ENCODE data around the gene DNAH11. TPM values are rescaled to one million over a fixed set of nuclear protein-coding genes. Genes with fewer than 3 reads are reported as not detected.

The DNAH11 gene
- total RNA-seq, 6 experiments from 2014 or later: 0.17 to 5.5 (median 1.2) TPM

DNA sequence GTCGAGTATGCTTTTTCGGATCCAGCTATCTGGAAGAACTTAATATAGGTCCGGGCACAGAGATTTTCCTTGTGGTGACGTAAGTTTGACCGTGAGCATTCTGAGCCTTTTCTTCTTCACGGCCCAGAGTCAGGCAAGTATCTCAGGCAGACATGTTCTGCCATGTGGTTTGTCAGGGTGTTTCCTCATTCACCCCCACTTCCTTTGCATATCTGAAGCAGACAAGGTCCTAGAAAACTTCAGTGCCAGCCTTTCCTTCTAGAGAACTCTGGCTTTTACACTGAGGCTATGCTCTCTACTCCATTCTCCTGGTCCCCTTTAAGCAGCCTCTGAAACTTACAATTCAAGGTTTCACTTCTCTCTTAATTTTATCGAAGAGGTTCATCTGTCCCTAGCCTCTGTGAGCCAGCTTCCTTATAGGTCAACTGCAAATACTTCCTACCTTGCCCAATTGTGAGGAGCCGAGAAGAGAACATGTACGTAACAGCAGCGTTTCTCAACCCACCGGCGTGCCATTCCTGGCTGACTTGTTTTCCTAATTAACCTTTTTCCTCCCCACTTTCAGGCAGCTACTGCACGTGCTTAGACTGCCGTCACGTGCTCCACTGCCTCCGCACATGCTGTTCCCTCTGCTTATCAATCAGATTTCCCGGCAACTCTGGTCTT, 355.6 kb downstream of the DNAH11 start:
- Histone ChIP-seq H3K4me3 (no peak overlapping the region), H3K27ac (no peak overlapping the region), H3K9me3 (no peaks in the 10 kb centered on the region), H3K27me3 (no peaks in the 10 kb centered on the region), H3K4me1 (no peaks in the 10 kb centered on the region), H3K36me3 (no peaks in the 10 kb centered on the region)
- no peak for DNase-seq
- intact Hi-C loops (cut with DNase I): no loop called here
- TF ChIP-seq CTCF (IDR thresholded peaks at IDR 0.05) (no peak), POLR2A (IDR thresholded peaks at IDR 0.05) (no peak)
- peak in 3 of 4 donors; percentile 30 to 72 (median 50) for ATAC-seq
- 77% methylated on average over 16 of the region's 17 CpGs for WGBS (ENCODE audit: insufficient coverage, low coverage, low lambda C conversion rate, missing lambda C conversion rate)

GRCh38 chr7:21902240-21902639, 359.4 kb downstream of the DNAH11 start:
- intact Hi-C loops (cut with DNase I): no loop called here
- no peak for ATAC-seq
- WGBS (ENCODE audit: insufficient coverage, low coverage, low lambda C conversion rate, missing lambda C conversion rate): 88% methylated on average over 5 of the region's 5 CpGs
- DNase-seq: no peak
- TF ChIP-seq CTCF (IDR thresholded peaks at IDR 0.05) (no peak), POLR2A (IDR thresholded peaks at IDR 0.05) (no peak)
- H3K9me3 ChIP-seq: no peaks in the 10 kb centered on the region
- H3K27me3 ChIP-seq: no peaks in the 10 kb centered on the region
- no peaks in the 10 kb centered on the region for H3K4me1 ChIP-seq
- no peak overlapping the region for H3K4me3 ChIP-seq
- H3K36me3 ChIP-seq: peaks cover 0 to 12% (median 3%) of the 10 kb centered on the region in 4 donors
- H3K27ac ChIP-seq: no peak overlapping the region

DNA sequence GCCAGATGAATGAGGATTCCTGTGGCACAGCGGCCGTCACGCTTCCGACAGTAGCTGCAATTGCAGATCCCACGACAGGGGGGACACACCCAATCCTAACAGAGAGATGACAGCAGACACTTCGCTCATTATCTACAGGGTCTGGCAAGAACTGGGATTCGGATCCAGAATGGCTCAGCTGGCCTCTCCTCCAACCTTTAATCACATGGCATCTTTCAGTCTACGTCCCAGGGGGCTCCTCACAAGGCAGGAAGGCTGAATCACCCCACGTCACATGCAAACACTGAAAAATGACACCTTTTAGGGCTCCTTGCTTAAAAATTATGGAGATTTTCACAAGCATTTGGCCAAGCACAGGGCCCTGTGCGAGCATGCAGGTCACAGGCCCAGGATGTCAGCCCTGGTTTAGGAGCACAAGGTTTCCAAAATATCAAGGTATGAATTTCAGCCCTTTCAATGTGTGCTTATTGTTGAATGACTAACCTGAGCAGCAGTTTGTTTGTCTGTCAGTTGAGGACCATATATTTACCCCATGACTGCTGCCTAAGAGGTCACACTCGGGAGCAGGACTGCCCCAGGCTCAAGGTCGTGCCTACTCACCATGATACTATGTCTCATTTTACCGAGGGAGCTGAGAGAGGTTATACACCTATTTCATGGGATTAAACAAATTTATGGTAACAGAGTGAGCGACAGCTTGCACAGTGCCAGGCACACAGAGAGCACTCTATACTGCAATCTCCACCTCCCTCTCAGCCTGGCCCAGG, 360.4 kb downstream of the DNAH11 start:
- Histone ChIP-seq H3K4me3 (no peak overlapping the region), H3K36me3 (peaks cover 0 to 17% (median 6%) of the 10 kb centered on the region in 4 donors), H3K27ac (no peak overlapping the region), H3K4me1 (no peaks in the 10 kb centered on the region), H3K27me3 (no peaks in the 10 kb centered on the region), H3K9me3 (no peaks in the 10 kb centered on the region)
- 81% methylated on average over 10 of the region's 14 CpGs for WGBS (ENCODE audit: insufficient coverage, low coverage, low lambda C conversion rate, missing lambda C conversion rate)
- DNase-seq (no peak), ATAC-seq (no peak)
- intact Hi-C loops (cut with DNase I): no loop called here
- TF ChIP-seq POLR2A (IDR thresholded peaks at IDR 0.05) (no peak), CTCF (IDR thresholded peaks at IDR 0.05) (no peak)

DNA sequence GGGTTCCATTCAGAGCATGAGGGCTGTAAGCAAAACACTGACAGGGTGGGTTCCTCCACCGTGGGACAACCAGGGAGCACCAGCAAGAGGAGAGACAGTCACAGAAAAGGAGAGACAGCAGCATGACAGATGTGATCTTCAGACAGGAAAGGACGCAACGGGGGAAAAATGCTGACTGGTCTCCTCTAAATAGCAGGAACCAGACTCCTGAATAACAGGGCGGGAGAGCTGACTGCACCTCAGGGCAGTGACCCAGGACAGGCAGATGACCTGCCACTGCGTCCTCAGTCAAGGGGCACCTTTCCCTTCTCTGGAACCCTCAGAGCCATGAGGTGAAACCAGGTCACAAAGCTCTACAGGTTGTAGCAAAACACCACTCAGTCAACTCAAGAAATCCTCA, 365.9 kb downstream of the DNAH11 start:
- no peak overlapping the region for H3K4me3 ChIP-seq
- H3K27me3 ChIP-seq: no peaks in the 10 kb centered on the region
- peaks cover 0 to 15% (median 7%) of the 10 kb centered on the region in 4 donors for H3K36me3 ChIP-seq
- no peak for TF ChIP-seq POLR2A (IDR thresholded peaks at IDR 0.05)
- TF ChIP-seq CTCF (IDR thresholded peaks at IDR 0.05): no peak
- WGBS (ENCODE audit: insufficient coverage, low coverage, low lambda C conversion rate, missing lambda C conversion rate): 67% methylated on average over 1 of the region's 5 CpGs
- H3K4me1 ChIP-seq: no peaks in the 10 kb centered on the region
- DNase-seq (no peak), ATAC-seq (no peak)
- no peaks in the 10 kb centered on the region for H3K9me3 ChIP-seq
- no peak overlapping the region for H3K27ac ChIP-seq
- intact Hi-C loops (cut with DNase I): no loop called here
